ENCODE data around the gene MAP4. TPM values are rescaled to one million over a fixed set of nuclear protein-coding genes. Genes with fewer than 3 reads are reported as not detected.

Gene MAP4
- total RNA-seq, 4 donors from 2014 or later = 239 to 338 (median 284) TPM

- H3K36me3 ChIP-seq = peaks cover 0 to 3% (median 0%) of the 10 kb centered on the region in 4 donors
- DNase-seq (ENCODE audit: extremely low spot score) = no peak
- H3K4me1 ChIP-seq = peaks cover 0 to 14% (median 3%) of the 10 kb centered on the region in 4 donors
- WGBS = 80% methylated on average over 5 of the region's 5 CpGs
- H3K4me3 ChIP-seq = no peak overlapping the region
- H3K9me3 ChIP-seq = no peaks in the 10 kb centered on the region
- intact Hi-C loops (cut with DNase I) = no loop called here
- H3K27ac ChIP-seq (replicated peaks in 1 of 4) = no peak overlapping the region
- no peak for TF ChIP-seq POLR2AphosphoS5 (IDR thresholded peaks at IDR 0.05)
- TF ChIP-seq POLR2A (IDR thresholded peaks at IDR 0.05; ENCODE audit: low read depth) = no peak
- no peak for TF ChIP-seq EP300 (IDR thresholded peaks at IDR 0.05)
- no peak for TF ChIP-seq CTCF (IDR thresholded peaks at IDR 0.05)
- H3K27me3 ChIP-seq = no peaks in the 10 kb centered on the region
These were observed 65.6 kb downstream of the MAP4 start for GRCh38 chr3:47950453-47951169.

- DNase-seq (ENCODE audit: extremely low spot score) = no peak
- intact Hi-C loops (cut with DNase I) = no loop called here
- Histone ChIP-seq H3K4me3 (no peak overlapping the region), H3K36me3 (peaks cover 0 to 3% (median 0%) of the 10 kb centered on the region in 4 donors), H3K27me3 (no peaks in the 10 kb centered on the region), H3K9me3 (no peaks in the 10 kb centered on the region), H3K27ac (replicated peaks in 1 of 4) (no peak overlapping the region), H3K4me1 (peaks cover 0 to 12% (median 3%) of the 10 kb centered on the region in 4 donors)
- no peak for TF ChIP-seq EP300 (IDR thresholded peaks at IDR 0.05)
- no peak for TF ChIP-seq POLR2AphosphoS5 (IDR thresholded peaks at IDR 0.05)
- no peak for TF ChIP-seq POLR2A (IDR thresholded peaks at IDR 0.05; ENCODE audit: low read depth)
- TF ChIP-seq CTCF (IDR thresholded peaks at IDR 0.05) = no peak
- 88% methylated on average over 3 of the region's 3 CpGs for WGBS
These were observed 66.2 kb downstream of the MAP4 start for GRCh38 chr3:47949979-47950378.

- Histone ChIP-seq H3K27ac (replicated peaks in 1 of 4) (no peak overlapping the region), H3K9me3 (no peaks in the 10 kb centered on the region), H3K4me1 (peaks cover 0 to 2% (median 0%) of the 10 kb centered on the region in 4 donors), H3K36me3 (no peaks in the 10 kb centered on the region), H3K27me3 (no peaks in the 10 kb centered on the region), H3K4me3 (no peak overlapping the region)
- 93% methylated on average over 1 of the region's 1 CpG for WGBS
- intact Hi-C loops (cut with DNase I) = no loop called here
- no peak for TF ChIP-seq POLR2A (IDR thresholded peaks at IDR 0.05; ENCODE audit: low read depth)
- no peak for TF ChIP-seq POLR2AphosphoS5 (IDR thresholded peaks at IDR 0.05)
- no peak for DNase-seq (ENCODE audit: extremely low spot score)
These were observed 76.0 kb downstream of the MAP4 start for GRCh38 chr3:47940232-47940631.

GRCh38 chr3:47932421-47932820 is 83.8 kb downstream of the MAP4 start:
- Histone ChIP-seq H3K36me3 (peaks cover 5 to 12% (median 9%) of the 10 kb centered on the region in 4 donors), H3K4me1 (peaks cover 0 to 8% (median 0%) of the 10 kb centered on the region in 4 donors), H3K4me3 (no peak overlapping the region), H3K27me3 (no peaks in the 10 kb centered on the region), H3K27ac (replicated peaks in 1 of 4) (no peak overlapping the region), H3K9me3 (no peaks in the 10 kb centered on the region)
- intact Hi-C loops (cut with DNase I) = no loop called here
- 79% methylated on average over 5 of the region's 5 CpGs for WGBS
- no peak for TF ChIP-seq POLR2A (IDR thresholded peaks at IDR 0.05; ENCODE audit: low read depth)
- no peak for TF ChIP-seq CTCF (IDR thresholded peaks at IDR 0.05)
- TF ChIP-seq POLR2AphosphoS5 (IDR thresholded peaks at IDR 0.05) = no peak
- no peak for TF ChIP-seq EP300 (IDR thresholded peaks at IDR 0.05)
- no peak for DNase-seq (ENCODE audit: extremely low spot score)

GRCh38 chr3:47930979-47931378 is 85.2 kb downstream of the MAP4 start:
- intact Hi-C loops (cut with DNase I) = no loop called here
- TF ChIP-seq POLR2AphosphoS5 (IDR thresholded peaks at IDR 0.05) = no peak
- no peak for TF ChIP-seq CTCF (IDR thresholded peaks at IDR 0.05)
- TF ChIP-seq EP300 (IDR thresholded peaks at IDR 0.05) = no peak
- no peak for TF ChIP-seq POLR2A (IDR thresholded peaks at IDR 0.05; ENCODE audit: low read depth)
- WGBS = 95% methylated on average over 4 of the region's 4 CpGs

More at GRCh38 chr3:47930979-47931378, 85.2 kb downstream of the MAP4 start:
- H3K36me3 ChIP-seq = peaks cover 18 to 26% (median 23%) of the 10 kb centered on the region in 4 donors
- DNase-seq (ENCODE audit: extremely low spot score) = no peak
- H3K9me3 ChIP-seq = no peaks in the 10 kb centered on the region
- H3K27ac ChIP-seq (replicated peaks in 1 of 4) = no peak overlapping the region
- no peak overlapping the region for H3K4me3 ChIP-seq
- H3K27me3 ChIP-seq = no peaks in the 10 kb centered on the region
- H3K4me1 ChIP-seq = peaks cover 0 to 8% (median 0%) of the 10 kb centered on the region in 4 donors

All from esophagus muscularis mucosa (tissue), 4 donors.